Esophagus muscularis mucosa (tissue), 3 donors: Measurements from ENCODE around the gene COL5A1.

ENCODE experiments used
- POLR2A ChIP-seq: fragments of 450-650 bp; IDR thresholded peaks from one replicate; pipeline ENCODE4 v1.6.1; 2017; ENCODE audit warnings: antibody characterized with exemption, moderate library complexity, mild to moderate bottlenecking, low read depth
- POLR2AphosphoS5 ChIP-seq, 2 donors: sonication (generic); formaldehyde crosslinking; IDR thresholded peaks; one replicate each; pipeline ENCODE4 v1.6.1; 2017; ENCODE audit warnings: antibody characterized with exemption in 2 of 2
- TF ChIP-seq, protein P1 (sequence below), 3 experiments: fragments of 200-600 bp in 2 of 3; fragments of 450-650 bp in 1 of 3; sonication (generic) in 2 of 3; IDR thresholded peaks; one replicate each; pipeline ENCODE4 v1.5.1; 2017 to 2019; ENCODE audit warnings: antibody characterized with exemption in 3 of 3, mild to moderate bottlenecking in 2 of 3, moderate library complexity in 1 of 3

GRCh38 chr9:134647359-134648080 lies 5.9 kb downstream of the COL5A1 start:
- no peak for TF ChIP-seq POLR2AphosphoS5 (IDR thresholded peaks at IDR 0.05)
- TF ChIP-seq, protein P1, sequence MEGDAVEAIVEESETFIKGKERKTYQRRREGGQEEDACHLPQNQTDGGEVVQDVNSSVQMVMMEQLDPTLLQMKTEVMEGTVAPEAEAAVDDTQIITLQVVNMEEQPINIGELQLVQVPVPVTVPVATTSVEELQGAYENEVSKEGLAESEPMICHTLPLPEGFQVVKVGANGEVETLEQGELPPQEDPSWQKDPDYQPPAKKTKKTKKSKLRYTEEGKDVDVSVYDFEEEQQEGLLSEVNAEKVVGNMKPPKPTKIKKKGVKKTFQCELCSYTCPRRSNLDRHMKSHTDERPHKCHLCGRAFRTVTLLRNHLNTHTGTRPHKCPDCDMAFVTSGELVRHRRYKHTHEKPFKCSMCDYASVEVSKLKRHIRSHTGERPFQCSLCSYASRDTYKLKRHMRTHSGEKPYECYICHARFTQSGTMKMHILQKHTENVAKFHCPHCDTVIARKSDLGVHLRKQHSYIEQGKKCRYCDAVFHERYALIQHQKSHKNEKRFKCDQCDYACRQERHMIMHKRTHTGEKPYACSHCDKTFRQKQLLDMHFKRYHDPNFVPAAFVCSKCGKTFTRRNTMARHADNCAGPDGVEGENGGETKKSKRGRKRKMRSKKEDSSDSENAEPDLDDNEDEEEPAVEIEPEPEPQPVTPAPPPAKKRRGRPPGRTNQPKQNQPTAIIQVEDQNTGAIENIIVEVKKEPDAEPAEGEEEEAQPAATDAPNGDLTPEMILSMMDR (IDR thresholded peaks at IDR 0.05), result peak in 1 of 3 experiments; percentile 10
- TF ChIP-seq POLR2A, result no peak
